Measurements from ENCODE around the gene IQGAP2. TPM values are rescaled to one million over a fixed set of nuclear protein-coding genes. Genes with fewer than 3 reads are reported as not detected.

IQGAP2 gene
- total and polyA plus RNA-seq, 9 of the 15 experiments (the other 6 are each of a cell fraction or from before 2014, with no cell fraction given): 8.7 to 23.2 (median 17.4) TPM

DNA sequence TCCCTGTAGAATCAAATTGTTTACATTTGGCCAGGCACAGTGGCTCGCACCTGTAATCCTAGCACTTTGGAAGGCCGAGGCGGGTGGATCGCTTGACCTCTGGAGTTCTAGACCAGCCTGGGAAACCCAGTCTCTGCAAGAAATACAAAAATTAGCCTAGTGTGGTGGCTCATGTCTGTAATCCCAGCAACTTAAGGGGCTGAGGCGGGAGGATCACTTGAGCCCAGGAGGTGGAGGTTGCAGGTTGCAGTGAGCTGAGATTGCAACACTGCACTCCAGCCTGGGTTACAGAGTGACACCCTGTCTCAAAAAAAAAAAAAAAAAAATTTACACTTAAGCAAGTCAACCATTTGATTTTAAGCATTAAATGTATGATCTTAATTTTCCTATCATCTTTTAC lies 17.5 kb upstream of the IQGAP2 start:
- Histone ChIP-seq H3K27ac (ENCODE audit: extremely low read depth, low read depth, low read length) (no peak overlapping the region), H4K20me1 (replicated peaks; ENCODE audit: control insufficient read depth, insufficient read depth, low read length) (no peaks in the 10 kb centered on the region), H3K4me3 (no peak overlapping the region), H2AFZ (ENCODE audit: low read depth, low read length) (no peak overlapping the region), H3K9ac (ENCODE audit: insufficient read depth in 1 of 2, low read depth in 2 of 2, low read length in 2 of 2) (no peak overlapping the region), H3K36me3 (ENCODE audit: control insufficient read depth, insufficient read depth, low read length) (no peaks in the 10 kb centered on the region), H3K79me2 (ENCODE audit: control insufficient read depth, insufficient read depth, low read length) (no peaks in the 10 kb centered on the region), H3K9me1 (ENCODE audit: control insufficient read depth, insufficient read depth, low read length) (no peaks in the 10 kb centered on the region), H3K4me1 (replicated peaks in 1 of 2; ENCODE audit: control insufficient read depth in 2 of 2, insufficient read depth in 2 of 2, low read length in 2 of 2) (peaks cover 2 to 9% of the 10 kb centered on the region in 2 experiments; a peak in 3 of 5 replicates), H3K4me2 (ENCODE audit: insufficient read depth, low read length) (no peak overlapping the region), H3K9me3 (replicated peaks; ENCODE audit: control insufficient read depth, insufficient read depth, low read depth, low read length) (no peaks in the 10 kb centered on the region), H3K27me3 (ENCODE audit: control insufficient read depth in 2 of 2, insufficient read depth in 2 of 2, low read length in 2 of 2) (no peaks in the 10 kb centered on the region)
- DNase-seq (ENCODE audit: extremely low read depth in 1 of 4, low spot score in 3 of 4): no peak
- no peak for FAIRE-seq
- WGBS (ENCODE audit: insufficient coverage, low coverage, missing lambda C conversion rate): 88% methylated on average over 5 of the region's 5 CpGs
- ChIA-PET CTCF (ENCODE audit: low intra/inter-chr PET ratio) (no interaction called here), POLR2A (no interaction called here)
- in situ Hi-C loops (cut with MboI) (no loop called here), intact Hi-C loops (cut with micrococcal nuclease) (no loop called here)
- no TSS peak for BruUV-seq (replicated peaks)
- no peak for ATAC-seq
- TF ChIP-seq, protein P1, sequence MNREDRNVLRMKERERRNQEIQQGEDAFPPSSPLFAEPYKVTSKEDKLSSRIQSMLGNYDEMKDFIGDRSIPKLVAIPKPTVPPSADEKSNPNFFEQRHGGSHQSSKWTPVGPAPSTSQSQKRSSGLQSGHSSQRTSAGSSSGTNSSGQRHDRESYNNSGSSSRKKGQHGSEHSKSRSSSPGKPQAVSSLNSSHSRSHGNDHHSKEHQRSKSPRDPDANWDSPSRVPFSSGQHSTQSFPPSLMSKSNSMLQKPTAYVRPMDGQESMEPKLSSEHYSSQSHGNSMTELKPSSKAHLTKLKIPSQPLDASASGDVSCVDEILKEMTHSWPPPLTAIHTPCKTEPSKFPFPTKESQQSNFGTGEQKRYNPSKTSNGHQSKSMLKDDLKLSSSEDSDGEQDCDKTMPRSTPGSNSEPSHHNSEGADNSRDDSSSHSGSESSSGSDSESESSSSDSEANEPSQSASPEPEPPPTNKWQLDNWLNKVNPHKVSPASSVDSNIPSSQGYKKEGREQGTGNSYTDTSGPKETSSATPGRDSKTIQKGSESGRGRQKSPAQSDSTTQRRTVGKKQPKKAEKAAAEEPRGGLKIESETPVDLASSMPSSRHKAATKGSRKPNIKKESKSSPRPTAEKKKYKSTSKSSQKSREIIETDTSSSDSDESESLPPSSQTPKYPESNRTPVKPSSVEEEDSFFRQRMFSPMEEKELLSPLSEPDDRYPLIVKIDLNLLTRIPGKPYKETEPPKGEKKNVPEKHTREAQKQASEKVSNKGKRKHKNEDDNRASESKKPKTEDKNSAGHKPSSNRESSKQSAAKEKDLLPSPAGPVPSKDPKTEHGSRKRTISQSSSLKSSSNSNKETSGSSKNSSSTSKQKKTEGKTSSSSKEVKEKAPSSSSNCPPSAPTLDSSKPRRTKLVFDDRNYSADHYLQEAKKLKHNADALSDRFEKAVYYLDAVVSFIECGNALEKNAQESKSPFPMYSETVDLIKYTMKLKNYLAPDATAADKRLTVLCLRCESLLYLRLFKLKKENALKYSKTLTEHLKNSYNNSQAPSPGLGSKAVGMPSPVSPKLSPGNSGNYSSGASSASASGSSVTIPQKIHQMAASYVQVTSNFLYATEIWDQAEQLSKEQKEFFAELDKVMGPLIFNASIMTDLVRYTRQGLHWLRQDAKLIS (CRISPR knock-in tag; IDR thresholded peaks at IDR 0.05): no peak
- no peak for TF ChIP-seq ELF1 (tag; IDR thresholded peaks at IDR 0.05)
- no peak for TF ChIP-seq BRCA1 (IDR thresholded peaks at IDR 0.05)
- TF ChIP-seq BRCA1 (CRISPR knock-in tag; IDR thresholded peaks at IDR 0.05): no peak
- TF ChIP-seq NR0B1 (IDR thresholded peaks at IDR 0.05; ENCODE audit: partially characterized antibody): no peak
- TF ChIP-seq CBX8 (IDR thresholded peaks at IDR 0.05; ENCODE audit: borderline replicate concordance, extremely low read depth, low read depth, low read length, poor library complexity, severe bottlenecking): no peak
- no peak for TF ChIP-seq ESRRB (CRISPR knock-in tag; IDR thresholded peaks at IDR 0.05; ENCODE audit: borderline replicate concordance)
- no peak for TF ChIP-seq ZNF584 (CRISPR knock-in tag; IDR thresholded peaks at IDR 0.05; ENCODE audit: low read depth)
- no peak for TF ChIP-seq GATAD2A (IDR thresholded peaks at IDR 0.05)
- no peak for TF ChIP-seq AFF1 (IDR thresholded peaks at IDR 0.05; ENCODE audit: low read depth in 1 of 2, partially characterized antibody in 2 of 2)
